Left renal cortex interstitium (tissue), 4 donors: Measurements from ENCODE around the gene RALB. TPM values are rescaled to one million over a fixed set of nuclear protein-coding genes. Genes with fewer than 3 reads are reported as not detected.
"Not testable (repeated sequence)": the region's sequence is repeated elsewhere in the genome, so short reads cannot be mapped to it uniquely, and the experiment has no call there.

ENCODE experiments used
- DNase-seq, 4 donors: peaks; one replicate each; pipeline ENCODE4 v3.0.0-alpha.2; 2013; ENCODE audit warnings: low read depth in 4 of 4, low spot score in 2 of 4, missing footprints in 1 of 4
- polyA plus RNA-seq, 4 donors: library from polyadenylated mRNA; unstranded; fragments of 120-200 nt; gene quantifications; one replicate each; pipeline ENCODE4 v1.2.1, GENCODE V29; 2013; ENCODE audit not compliant: insufficient read length in 4 of 4

RALB gene
- polyA plus RNA-seq, 4 donors: 68.9 to 88.0 (median 73.4) TPM

DNA sequence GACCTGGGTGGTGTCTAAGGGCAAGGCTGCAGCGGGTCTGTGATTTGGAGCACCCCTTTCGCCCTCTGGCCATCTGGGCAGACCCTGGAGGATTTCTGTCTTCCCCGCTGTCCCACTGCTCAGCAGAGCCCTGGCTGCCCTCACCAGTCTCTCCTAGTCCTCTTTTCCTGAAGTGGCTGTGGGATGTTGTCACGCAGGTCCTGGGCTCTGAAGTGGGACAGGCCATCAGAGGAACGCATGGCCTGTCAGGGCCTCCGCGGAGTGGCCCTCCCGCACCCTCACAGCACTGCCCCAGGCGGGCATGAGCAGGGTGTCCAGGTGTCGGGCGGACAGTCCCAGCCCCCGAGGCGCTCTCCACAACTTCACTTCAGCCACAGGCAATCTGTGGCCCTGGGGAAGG lies 28.4 kb upstream of the RALB start:
- no peak for DNase-seq

DNA sequence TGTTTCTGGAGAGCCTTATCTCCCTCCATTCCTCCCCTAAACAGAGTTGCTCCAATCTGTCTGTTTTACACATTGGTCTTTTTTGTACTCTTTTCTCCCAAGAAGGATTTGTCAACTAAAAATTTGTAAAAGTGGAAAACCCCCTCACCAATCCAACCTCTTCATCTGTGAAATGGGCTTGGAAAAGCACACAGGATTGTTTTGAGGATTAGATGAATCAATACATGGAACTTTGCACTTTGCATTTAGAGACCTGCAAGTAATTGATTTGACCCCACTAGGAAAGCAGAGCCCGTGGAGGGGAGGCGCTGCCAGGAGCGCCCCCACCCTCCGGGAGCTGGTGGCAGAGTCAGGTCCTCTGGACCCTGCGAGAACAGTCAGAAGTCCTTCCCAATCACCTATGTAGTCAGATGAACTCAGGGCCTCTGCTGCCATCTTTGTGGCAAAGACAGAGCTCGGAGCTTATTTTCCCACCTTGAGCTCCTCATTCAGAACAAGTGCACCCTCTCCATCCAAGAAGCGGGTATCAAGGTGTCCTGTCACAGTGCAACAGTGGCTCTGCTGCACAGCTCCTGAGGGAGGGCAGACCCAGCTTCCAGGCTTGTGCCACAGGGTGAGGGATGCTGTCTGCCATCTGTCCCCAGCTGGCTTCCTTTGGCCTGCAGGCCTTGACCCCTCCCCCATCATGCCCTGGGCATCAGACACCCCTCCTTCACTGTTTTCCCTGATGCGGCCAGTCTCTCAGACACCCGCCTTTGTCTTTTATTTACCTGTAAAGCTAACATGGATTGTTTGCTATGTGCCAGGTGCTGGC lies 27.7 kb upstream of the RALB start:
- no peak for DNase-seq

DNA sequence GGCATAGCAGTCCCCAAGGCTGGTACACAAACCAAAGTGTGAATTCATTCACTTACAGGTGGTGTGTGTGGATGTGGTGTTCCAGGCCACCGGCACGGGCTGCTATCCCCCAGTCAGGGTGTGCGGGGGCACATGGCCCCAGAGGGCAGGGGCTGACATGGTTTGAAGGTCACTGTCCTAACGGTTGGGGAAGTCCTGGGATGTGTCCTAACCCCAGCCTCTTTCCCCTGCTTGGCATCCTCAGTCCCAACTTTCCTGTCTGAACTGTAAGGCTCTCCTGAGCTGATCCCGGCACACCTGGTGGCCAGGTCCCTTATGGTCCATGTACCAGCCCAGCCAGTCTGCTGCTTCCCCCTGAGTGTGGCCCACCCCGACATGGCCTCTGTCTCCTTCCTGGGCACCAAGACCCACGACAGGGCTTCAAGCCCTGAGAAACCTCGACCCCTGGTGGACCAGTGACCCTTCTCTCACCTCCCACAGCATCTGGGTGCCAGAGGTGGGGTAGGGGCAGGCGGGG lies 27.0 kb upstream of the RALB start:
- DNase-seq: no peak

DNA sequence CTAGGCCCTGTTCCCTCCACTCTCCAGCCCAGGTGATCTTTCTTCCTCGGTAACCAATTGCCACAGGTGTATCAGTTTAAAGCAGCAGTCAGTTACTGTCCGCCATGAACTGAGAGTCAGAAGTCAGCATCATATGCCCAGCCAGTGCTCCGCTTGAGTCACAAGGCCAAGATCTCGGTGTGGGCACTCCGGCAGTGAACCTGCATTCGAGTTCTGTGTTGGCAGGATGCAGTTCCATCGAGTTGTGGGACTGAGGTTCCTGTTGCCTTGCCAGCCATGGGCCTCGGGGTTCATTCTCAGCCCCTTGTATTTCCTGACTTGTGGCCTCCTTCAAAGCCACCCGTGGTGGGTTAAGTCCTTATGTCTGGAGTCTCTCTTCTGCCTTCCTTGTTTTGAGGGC lies 26.3 kb upstream of the RALB start:
- DNase-seq: no peak

DNA sequence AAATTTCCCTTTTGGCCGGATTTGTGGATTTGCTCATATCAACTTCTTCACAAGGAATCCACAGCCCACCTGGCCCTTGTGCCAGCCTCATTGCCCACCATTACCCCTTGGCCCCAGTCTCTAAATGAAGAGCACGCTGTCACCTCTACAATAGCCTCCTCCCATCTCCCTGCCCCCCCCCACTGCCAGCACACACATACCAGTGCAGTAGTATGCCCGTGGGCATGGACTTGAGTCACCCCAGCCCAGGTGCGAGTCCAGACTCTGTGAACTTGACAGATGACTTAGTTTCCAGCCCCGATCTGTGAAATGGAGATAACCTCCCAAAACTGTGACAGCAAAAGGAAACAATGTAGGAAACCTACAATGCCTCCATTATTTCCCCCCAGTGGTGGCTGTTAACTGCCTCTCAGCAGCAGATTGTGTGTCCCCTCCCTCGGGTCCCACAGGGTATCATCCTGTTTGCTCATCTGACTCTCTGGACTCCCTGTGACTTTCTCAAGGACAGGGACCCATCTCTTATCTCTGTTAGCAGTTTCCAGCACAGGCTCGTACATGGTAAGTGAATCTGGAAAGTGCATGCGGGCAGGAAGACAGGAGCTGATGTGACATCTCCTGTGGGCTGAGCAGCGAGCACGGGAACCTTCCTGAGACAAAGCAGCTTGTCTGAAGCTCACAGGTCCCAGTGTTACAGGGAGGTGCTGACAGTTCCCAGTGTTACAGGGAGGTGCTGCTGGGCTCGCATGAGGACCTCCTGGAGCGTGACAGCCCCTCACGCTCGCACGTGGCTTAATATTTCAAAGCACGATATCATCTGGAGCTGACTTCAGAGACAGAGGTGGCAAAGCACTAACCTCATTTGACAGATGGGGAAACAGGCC lies 25.3 kb upstream of the RALB start:
- no peak for DNase-seq

DNA sequence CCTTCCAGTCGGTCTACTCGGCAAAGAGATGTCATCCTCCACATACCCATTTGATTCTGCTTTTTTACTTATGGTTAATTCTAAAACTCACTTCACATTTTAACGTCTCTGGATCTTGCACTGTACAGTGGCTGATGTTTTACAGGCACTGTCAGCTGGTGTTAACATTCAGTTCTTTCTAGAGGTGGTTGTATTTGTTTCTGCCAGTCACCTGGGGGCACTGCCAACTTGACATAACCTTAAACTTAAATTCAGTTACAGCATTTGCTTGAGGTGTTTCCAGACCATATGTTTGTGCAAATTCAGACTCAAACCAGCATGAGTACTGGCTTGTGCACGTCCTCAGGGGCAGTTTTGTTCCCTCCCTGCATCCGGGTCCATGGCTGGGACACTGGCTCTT lies 24.1 kb upstream of the RALB start:
- DNase-seq: no peak

DNA sequence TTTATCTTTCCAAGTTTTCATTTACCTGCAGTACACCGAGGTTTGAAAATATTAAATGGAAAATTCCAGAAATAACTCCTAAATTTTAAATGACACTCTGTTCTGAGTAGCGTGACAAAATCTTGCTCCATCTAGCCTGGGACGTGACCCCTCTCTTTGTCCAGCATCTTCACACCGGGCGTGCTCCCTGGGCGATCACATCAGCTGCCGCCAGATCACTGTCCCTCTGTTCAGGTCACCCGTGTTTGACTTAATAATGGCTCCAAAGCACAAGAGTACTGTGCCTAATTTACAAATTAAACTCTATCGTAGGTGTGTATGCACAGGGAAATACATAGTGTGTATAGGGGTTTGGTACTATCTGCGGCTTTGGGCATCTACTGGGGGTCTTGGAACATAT lies 23.3 kb upstream of the RALB start:
- DNase-seq: no peak

DNA sequence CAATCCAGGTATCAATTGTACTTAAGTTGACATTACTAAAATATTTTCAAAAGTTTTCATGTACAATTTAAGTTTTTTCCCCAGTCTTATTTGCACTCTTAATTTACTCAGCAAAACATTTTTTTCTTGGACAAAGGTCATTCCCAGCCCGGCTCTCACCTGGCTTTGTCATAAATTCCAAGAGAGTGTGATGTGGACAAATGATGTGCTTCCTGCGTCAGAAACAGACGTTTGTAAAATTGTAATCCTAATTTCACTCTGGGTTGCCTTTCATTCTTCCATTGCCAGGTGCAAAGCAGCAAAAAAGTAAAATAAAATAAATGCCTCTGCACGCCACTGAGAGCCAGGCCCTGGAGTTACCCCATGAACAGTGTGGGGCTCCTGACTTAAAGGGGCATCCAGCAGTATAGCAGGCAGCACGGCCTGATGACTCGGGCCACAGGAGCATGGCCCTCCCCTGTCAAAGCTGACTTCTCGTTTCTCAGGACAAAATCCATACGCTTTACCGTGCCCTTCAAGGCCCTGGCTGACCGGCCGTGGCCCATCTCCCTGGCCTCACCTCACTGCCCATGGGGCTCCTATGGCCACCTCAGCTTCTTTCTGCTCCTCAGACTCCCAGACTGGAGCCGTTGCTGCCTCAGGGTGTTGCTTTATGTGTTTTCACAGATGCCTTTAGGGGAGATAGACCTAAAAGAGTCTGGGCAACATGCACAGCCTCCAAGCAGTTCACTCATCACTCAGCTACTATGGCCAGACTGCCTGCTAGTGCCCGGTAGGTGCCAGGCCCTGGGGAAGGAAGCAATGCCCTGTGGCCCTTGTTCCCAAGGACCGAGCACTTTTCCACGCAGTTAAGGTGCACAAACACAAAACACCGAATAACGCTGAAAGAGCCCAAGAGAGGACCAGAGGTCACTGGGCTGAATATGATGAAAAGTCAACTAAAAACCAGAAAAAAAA lies 21.9 kb upstream of the RALB start:
- DNase-seq: no peak

DNA sequence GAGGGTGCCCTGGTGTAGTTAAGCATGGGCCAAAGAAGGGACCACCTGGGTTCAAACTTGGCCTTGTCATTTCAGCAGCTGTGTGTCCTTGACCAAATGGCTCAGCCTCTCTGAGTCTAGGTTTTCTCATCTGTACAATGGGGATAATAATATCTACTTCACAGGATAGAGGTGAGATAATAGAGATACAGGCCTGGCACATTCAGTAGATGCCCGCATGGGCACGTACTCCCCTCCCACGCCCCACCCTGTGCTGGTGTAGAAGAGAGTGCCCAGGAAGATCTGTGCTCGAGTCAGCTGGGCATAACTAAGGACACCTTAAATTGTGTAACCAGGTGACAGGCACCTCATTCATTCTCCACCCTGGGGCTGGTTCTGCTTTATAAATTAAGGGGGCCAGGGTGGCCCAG lies 21.1 kb upstream of the RALB start:
- no peak for DNase-seq

DNA sequence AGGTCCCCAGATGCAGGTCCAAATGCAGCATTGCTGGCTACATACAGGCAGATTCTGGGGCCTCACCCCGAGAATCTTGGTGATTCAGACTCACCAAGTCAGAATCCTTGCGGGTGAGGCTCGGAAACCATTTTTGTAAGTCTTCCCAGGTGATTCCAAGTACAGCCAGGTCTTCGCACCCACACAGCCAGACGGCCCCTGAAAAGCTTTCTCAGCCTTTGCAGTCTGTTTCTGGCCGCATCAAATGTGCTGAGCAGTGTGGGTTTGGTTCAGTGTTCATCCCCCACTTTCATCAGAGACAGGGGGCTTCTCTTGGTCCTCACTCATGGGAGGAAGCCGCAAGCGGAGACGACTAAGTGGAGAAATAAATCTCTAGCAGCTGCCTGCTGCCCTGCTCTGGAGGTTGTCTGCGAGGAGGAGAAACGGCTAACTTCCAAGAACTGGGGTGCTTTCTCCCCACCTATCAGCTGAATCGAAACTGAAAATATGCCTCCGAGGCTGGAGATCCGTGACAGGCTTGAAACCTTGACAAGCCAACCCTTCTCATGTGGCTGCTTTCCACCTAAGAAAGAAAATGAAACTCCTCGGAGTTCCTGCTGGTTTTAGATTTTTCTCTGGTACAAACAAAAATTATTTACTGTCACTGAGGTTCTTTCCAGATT lies 20.5 kb upstream of the RALB start:
- DNase-seq: peak in 1 of 4 donors; percentile 28

DNA sequence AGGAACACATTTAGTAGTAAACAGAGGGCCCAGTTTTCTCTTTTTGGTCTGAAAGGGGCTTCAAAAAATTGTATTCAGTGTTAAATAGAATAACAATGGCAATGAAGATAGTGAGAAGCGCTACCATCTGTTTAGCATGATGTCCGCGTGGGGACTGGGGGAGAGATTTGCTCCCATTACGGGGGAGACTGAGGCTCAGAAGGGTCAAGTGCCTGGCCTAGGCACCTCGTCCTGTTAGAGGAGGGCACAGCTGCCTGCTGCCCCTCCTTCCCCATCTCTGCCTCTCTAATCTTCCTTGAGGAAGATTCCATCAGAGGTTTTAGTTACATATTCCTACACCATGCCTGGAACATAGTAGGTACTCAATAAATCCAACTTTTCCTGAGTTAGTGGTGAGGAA lies 19.4 kb upstream of the RALB start:
- DNase-seq: no peak

DNA sequence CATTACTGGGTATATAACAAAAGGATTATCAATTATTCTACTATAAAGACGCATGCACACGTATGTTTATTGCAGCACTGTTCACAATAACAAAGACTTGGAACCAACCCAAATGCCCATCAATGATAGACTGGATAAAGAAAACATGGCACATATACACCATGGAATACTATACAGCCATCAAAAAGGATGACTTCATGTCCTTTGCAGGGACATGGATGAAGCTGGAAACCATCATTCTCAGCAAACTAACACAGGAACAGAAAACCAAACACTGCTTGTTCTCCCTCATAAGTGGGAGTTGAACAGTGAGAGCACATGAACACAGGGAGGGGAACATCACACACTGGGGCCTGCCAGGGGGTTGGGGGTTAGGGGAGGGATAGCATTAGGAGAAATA lies 17.5 kb upstream of the RALB start:
- DNase-seq: not testable (repeated sequence)

DNA sequence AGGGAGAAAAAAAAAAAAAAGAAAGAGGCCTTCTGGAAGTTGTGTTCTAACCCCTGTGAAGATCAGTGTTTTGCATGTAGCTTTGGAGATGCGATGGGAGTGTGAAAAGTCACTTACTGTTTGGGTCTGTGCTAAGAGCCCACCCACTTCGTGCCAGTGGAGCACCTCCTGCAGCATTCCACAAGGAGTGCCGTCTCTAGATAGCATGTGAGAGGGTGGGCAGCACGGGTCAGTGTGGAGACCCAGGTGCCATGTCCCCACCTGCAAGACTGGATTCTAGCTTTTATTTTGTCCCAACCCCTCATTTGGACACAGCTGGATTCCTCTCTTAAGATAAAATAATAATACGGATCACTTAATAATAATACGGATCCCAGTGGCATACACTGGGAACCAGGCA lies 17.0 kb upstream of the RALB start:
- no peak for DNase-seq

DNA sequence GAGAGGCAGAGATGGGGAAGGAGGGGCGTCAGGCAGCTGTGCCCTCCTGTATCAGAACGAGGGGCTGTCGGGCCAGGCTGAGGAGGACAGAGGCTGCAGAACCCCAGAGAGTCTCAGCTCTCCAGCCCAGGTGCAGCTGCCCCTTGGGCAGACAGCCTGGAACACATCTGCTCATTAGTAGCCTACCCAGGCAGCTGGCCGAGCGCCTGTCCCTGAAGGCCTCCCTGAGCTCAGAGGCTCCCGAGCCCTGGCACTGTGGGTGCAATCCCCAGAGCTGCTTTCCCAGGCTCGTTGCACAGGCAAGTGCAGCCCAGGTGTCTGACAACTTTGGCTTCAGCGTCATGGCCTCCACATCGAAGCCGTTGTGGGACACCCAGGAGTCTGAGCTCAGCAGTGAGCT lies 16.3 kb upstream of the RALB start:
- DNase-seq: no peak

DNA sequence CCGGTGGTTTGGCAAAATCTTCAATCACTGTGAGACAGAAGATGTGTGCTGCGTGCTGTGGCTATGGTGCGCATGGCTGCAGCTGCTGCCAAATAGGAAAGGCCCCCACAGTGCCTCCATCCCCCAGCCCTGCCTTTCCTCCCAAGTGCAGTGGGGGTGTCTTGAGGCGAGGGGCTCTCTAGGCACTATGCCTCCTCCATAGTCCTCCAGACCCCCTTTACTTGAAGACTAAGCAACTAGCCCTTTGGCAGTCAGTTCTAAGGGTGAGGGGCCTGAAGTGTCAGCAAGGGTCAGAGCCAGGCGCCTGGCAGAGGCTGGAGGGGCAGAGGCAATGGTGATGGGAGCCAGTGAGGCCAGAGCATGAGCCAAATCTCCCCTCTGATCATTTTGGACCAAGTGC lies 15.9 kb upstream of the RALB start:
- no peak for DNase-seq

DNA sequence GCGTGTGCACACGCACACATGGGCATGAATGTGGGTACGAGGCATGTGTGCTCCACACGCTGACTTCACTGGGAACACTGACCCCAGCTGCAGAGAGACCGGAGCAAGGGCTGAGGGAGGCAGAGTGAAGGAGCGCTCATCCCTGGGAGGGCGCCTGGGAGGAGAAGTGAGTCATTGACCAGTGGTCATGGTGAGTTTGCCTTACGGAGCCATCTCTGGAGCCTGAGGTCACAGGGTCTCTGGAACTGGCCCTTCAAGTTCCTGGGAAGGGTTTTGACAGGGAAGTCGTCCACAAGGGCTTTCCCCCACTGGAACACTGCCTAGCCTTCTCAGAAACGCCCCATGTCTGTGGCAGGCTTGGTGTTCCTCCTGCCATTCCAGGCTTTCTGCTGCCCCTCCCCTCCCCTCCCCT lies 15.2 kb upstream of the RALB start:
- DNase-seq: no peak

DNA sequence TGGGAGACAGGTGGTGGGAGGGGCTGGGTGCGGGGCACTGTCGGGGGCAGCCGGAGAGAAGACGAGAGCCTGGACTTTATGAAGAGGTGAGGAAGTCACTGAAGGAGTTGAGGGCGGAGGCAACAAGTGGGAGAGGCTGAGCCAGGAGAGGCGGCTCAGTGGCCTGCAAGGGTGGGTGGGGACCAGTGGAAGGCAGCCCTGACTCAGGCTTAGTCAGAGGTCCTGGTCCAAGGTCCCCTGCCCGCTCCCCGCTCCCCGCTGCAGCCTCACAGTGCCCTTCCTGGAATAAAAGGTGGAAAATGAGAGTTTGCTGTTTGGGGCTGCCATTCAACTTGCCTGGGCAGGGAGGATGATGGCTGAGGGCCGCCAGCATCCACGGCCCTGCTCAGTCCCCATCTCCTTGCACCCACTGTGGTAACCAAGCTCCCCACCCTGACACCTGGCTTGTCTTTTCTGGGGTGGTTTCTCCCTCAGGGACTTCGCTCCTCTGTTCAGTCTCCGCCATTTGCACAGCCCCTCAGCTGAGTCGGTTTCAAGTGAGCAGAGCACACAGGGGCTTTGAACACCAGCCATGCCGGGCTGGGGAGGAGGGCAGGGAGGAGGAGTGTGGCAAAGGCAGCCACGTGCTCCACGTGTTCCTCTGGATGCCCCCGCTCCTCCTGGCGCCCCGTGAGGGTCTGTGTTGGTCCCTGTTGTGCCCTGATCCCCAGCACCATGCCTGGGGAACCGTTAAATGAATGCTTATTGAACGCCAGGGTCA lies 13.7 kb upstream of the RALB start:
- DNase-seq: no peak

DNA sequence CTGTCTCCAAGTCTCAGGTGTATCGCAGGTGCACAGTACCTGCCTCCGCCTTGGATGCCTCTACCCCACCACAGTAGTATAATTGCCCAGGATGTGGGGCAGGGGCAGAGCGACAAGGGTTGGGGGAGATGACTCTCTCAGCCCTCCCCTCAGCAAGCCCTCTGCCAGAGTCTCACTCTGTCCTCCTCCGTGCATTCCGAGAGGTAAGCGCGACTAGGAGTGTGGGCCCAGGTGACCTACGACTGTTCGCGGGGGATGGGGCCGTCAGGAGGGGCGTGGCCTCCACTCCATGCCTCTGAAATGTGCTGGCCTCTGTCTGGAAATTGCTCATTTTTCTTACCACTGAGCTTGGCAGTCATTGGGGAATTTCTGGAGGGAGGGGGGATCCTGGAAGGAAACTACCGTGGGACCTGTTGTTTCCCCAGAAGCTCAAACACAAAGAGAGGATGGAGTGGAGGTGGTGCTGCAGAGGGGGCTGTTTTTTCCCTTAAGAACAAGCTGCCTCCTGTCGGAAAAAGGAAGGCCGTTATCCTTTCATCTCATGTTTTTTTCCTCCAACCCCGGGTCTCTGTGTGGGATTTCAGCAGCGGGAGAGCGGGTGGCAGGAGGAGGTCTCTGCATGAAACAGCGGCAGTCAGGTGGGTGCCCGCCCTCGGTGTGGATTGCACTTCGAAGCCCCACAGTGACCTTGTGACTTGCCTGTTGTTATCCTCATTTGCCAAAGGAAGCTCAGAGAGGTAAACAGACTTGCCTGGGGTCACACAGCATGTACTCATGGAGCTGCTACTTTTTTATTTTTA lies 13.0 kb upstream of the RALB start:
- DNase-seq: peak in 1 of 4 donors; percentile 44
